Fibroblast of the conjunctiva (primary cell): Measurements from ENCODE around the gene FOXJ2.
"Not testable (repeated sequence)": the region's sequence is repeated elsewhere in the genome, so short reads cannot be mapped to it uniquely, and the experiment has no call there.

Experiments
- DNase-seq: peaks from one replicate; pipeline ENCODE4 v3.0.0-alpha.2; 2010; ENCODE audit warnings: low read depth

FOXJ2 gene

DNA sequence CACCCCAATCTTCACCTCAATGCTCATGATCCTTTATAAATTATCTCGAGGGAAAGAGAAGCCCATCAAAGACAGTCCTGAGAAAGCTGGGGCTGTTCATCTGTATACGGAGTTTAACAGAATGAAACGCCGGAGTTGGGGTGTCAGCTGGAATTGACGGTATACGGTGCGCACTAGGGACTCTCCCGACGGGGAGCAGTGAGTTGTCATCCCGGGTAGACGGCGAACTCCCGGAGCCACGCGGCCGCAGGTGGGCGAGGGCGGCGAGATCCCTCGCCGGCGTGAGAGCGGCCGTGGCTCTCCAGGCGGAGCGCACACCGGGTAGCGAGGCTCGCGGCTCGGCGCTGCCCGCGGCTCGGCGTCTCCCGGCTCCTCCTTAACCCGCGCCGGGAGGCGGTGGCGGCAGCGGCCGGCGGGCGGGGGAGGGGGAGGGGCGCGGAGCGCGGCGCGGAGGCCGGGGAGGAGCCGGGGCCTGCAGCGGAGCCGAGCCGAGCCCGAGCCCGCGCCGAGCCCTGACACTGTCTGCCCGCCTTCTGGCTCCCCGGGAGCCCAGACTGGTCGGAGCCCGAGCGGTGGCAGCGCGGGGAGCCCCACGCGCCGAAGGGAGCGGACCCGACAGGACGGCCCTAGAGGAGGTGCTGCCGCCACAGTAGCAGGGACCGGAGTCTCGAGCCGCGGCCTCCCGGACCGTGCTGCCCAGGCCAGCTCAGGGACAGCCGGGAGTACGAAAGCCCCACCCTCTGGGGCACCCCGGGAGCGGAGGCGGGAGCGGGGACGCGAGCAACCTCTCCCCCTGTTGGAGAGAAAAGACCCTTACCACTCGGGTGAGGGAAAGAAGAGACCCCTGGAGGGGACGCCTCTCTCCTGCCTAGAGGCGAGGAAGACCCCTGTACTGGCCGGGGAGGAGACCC is at the start of gene FOXJ2:
TSS of gene FOXJ2 (plus strand) at position 475 of the 911 bp plus-strand sequence. CDS start 7,117 bp downstream, outside the sequence.
- DNase-seq = no peak

GRCh38 chr12:7983019-7983418 is 49.5 kb upstream of the FOXJ2 start:
- DNase-seq = not testable (repeated sequence)

DNA sequence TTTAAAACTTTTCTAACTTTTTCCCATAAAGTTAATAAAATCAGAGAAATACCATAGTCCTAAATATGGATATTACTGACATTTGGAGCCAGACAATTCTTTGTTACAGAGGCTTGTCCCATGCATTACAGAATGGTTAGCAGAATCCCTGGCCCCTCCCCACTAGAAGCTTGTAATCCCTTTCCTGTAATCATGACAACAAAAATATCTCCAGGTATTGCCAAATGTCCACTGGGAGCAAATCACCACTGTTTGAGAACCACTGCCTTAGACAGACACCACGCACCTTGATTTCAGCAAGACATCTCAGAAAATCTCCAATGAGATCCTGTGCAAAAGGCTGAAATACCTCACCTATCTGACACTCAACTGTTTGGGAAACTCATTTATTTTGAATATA is 49.1 kb upstream of the FOXJ2 start:
- not testable (repeated sequence) for DNase-seq

DNA sequence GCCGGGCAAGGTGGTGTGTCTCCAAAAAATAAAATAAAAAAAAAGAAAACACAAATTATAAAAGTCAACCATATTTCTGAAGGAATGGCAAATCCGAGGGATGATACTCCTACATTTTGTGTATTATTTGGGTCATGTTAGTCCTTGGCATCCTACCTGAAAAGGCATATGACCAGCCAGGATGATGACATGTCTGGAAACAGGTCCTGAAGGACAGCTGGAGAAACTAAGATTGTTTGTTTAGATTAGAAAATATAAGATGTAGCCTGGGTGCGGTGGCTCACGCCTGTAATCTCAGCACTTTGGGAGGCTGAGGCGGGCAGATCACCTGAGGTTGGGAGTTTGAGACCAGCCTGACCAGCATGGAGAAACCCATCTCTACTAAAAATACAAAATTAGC is 47.6 kb upstream of the FOXJ2 start:
- DNase-seq = no peak

- DNase-seq = no peak
Measured at GRCh38 chr12:7985802-7986418, 46.6 kb upstream of the FOXJ2 start.

DNA sequence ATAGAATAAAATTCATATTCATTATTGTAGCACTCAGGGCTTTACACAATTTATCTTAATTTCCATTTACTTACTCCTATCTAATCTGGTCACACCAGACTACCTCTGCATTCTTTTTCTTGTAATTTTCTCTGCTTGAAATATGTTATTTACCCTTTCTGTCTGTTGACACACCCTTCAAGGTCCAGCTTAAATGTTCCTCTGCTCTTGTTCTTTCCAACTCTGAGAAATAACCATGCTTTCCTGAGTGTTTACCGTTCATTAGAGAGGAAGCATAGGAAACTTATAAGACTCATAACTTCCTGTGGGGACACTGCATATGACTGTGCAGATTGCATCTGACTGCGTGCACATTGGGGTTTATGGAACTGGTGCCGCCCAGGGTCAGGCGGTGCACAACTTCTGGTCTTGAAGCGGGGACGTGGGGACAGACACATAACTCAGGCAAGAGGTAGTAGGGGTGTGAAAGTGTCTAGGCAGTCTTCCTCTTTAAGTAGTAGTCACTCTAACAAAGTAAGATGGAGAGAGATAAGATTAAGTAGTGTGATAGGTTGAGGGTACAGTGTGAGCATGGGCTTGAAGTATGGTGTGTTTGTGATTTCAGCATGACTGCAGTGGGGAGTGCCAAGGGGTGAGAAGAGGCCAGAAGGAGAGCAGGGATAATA is 42.6 kb upstream of the FOXJ2 start:
- DNase-seq = no peak

- DNase-seq = no peak
Measured at GRCh38 chr12:7991535-7991934, 41.0 kb upstream of the FOXJ2 start.

DNA sequence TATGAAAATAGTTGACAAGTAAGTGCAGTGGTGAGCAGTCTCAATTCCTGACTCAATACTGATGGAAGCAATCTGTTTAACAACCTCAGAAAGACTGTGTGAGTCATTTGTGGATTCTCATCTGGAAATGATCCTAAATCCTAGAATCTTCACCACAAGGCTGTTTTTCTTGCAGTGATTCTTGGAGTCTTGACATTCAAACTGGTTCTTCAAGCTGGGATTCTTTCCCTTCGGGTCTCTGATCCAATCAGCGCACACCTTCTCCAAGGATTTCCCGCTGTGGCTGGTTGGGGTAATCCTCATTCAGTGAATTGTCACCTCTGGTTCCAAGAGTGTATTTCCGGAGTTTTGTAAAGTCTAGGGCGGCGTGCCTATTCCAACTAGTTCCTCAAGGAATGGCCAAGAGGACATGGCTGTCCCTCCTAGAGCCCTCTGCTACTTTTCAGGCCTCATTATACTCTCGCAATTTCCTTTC is 37.7 kb upstream of the FOXJ2 start:
- peak; percentile 71 for DNase-seq

DNA sequence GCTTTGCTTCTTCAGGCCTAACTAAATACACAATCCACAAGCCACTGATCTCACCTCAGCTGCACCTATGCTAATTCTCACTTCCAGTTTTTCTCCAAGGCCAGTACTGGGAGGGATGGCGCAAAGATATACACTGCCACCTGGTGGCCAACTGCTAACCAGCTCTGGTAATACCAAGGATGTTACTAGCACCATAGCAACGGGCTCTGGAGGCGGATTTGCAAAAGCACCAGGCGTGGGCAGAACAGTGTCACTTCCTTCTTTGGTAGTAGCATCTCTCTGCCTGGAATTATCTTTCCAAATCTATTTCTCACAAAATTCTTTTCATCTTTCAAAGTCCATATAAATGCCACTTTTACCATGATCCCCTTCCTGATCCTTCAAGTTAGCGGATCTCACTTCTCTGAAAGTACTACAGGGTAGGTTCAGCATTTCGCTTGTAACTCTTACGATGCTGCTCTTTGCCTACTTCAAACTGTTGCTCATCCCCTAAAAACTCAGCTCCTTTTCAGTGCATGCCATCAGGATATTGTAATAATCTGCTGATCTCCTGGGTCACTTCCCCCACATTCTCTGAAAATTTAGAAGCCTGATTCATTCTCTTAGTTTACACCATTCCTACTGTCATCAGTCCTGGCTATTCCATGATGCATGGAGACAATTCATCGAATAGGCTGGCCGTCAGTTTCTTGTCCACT is 37.1 kb upstream of the FOXJ2 start:
- DNase-seq = peak; percentile 85

- not testable (repeated sequence) for DNase-seq
Measured at GRCh38 chr12:8000827-8001226, 31.7 kb upstream of the FOXJ2 start.

DNA sequence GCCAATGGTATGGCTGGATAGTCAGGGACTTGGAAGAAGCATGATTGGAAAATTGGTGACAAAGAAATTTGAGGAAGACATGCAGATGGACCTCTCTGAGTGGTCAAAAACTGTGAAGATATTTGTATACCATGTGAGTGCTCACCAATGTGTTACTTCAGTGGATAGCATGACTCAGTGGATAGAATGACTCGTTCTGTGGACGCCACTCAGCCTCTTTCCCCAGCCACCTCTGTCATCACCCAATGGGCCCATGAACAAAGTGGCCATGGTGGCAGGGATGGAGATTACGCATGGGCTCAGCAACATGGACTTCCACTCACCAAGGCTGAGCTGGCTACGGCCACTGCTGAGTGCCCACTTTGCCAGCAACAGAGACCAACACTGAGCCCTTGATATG is 31.0 kb upstream of the FOXJ2 start:
- not testable (repeated sequence) for DNase-seq

- DNase-seq = not testable (repeated sequence)
Measured at GRCh38 chr12:8004897-8005296, 27.6 kb upstream of the FOXJ2 start.

DNA sequence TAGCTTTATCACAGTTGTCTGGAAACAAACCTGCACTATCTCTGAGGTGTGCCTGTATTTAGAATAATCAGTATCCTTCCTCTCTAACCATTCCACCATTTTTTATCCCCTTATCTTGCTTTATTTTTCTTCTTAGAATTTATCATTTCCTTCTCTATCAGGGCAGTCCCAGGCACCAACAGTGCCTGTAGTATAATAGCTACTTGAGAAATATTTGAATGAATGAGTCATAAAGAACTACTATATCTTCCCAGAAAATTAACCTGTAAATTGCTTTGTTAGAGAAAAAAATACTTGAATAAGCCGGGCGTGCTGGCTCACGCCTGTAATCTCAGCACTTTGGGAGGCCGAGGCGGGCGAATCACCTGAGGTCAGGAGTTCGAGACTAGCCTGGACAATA is 21.2 kb upstream of the FOXJ2 start:
- no peak for DNase-seq

GRCh38 chr12:8012651-8013309 is 19.7 kb upstream of the FOXJ2 start:
- DNase-seq = no peak

GRCh38 chr12:8014836-8015235 is 17.7 kb upstream of the FOXJ2 start:
- DNase-seq = no peak

DNA sequence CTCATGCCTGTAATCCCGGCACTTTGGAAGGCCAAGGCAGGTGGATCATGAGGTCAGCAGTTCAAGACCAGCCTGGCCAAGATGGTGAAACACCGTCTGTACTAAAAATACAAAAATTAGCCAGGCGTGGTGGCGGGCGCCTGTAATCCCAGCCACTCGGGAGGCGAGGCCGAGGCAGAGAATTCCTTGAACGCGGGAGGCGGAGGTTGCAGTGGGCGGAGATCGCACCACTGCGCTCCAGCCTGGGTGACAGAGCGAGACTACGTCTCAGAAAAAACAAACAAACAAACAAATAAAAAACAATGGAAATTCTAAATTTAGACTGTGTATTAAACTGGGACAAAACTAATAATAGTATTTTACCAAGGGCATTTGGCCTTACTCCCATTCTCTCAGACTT is 14.3 kb upstream of the FOXJ2 start:
- not testable (repeated sequence) for DNase-seq

- no peak for DNase-seq
Measured at GRCh38 chr12:8018666-8019581, 13.6 kb upstream of the FOXJ2 start.

DNA sequence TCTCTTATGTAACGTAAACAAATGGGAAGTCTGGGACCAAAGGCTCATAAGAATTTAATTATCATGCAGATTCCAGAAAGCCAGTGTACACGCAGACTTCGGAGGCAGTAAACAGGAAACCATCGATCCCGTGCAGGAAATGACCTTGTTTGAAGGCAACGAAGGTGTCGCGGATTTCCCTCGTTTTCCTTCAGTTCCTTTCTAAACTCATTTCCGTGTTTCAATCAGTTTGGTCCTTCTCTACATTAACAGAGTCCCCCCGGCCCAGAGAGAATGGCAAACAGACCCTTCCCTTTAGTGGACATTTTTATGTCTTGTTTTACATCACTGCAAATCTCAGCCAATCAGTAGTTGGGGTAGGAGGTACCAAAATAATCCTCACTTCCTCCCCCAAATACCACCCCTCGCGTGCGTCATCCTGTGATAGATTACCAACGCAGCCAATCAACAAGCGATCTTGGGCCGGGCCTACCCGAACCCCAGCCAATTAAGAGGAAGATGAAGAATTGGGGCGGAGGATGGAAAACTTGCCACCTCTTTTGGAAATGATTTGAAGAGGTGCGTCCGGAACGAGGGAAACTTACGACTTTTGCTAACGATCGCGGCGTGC is 6.1 kb upstream of the FOXJ2 start:
- peak; percentile 98 for DNase-seq

- no peak for DNase-seq
Measured at GRCh38 chr12:8027856-8028255, 4.7 kb upstream of the FOXJ2 start.

DNA sequence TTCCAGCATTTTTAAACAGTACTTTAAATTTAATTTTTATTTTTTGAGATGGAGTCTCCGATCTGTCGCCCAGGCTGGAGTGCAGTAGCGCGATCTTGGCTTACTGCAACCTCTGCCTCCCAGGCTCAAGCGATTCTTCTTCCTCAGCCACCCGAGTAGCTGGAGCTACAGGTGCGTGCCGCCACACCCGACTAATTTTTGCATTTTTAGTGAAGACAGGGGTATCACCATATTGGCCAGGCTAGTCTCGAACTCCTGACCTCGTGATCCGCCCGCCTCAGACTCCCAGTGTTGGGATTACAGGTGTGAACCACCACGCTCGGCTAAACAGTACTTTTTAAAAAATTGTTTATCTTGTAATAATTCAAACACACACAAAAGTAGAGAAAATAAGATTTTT is 4.2 kb upstream of the FOXJ2 start:
- DNase-seq = no peak
